Measurements from ENCODE around the gene TM4SF18.

Gene TM4SF18

DNA sequence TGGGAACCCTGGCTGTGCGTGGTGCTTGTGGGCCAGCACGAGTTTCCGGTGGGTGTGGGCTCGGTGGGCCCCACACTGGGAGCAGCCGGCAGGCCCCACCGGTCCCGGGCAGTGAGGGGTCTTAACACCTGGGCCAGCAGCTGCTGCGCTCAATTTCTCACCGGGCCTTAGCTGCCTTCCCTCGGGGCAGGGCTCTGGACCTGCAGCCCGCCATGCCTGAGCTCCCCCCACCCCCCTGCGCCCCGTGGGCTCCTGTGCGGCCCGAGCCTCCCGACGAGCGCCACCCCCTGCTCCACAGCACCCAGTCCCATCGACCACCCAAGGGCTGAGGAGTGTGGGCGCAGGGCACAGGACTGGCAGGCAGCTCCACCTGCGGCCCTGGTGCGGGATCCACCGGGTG, 49.4 kb downstream of the TM4SF18 start:
- DNase-seq (ENCODE audit: low read depth) = no peak

- no peak for DNase-seq (ENCODE audit: low read depth)
These were observed 50.0 kb downstream of the TM4SF18 start for GRCh38 chr3:149283401-149283800.

DNA sequence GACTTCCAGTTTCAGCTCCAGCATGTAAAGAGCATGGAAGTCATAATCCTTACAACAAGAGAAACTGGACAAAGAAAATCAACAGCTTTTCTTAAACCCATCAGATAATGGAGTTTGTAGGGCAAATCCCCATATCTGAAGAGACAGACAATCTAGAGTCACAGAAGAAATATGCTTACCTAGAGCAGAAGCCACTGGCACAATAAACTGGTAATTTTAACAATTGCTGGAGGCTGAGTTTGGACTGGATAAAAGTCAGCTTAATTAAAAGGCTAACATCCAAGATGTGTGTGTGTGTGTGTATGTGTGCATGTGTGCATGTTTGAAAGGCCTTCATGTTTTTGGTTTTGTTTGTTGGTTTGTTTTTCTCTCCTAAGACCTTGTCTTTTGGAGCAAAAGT, 50.6 kb downstream of the TM4SF18 start:
- DNase-seq (ENCODE audit: low read depth) = no peak

GRCh38 chr3:149282322-149282721, 51.1 kb downstream of the TM4SF18 start:
- no peak for DNase-seq (ENCODE audit: low read depth)

DNA sequence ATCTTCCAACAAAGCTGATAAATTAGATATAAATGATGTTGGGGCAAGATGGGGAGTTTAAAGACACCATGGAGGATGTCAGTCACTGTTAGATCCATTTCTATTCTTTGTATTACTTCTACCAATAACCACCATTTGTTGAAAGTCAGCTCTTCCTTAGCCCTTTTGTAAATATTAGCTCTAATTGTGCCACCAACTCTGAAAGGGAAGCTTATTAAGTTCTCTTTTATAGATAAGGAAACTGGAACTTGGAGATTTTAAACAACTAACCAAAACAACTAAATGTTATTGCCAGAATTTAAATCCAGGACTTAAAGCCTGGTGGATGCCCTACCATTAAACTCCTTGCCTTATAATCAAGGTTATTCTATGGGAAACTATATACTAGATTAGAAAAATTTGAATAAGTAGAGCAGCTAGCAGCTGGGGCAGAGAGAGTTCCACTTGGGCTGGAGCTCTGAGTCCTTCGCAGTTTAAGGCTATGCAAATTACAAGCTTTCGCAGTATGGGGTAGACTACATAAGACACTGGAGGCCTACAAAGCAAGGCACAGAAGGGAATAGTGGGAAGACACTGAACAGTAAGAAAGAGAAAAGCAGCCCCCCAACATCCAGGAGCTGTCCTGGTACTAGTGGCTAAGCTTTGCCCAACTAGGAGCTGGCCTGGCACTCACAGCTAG, 52.6 kb downstream of the TM4SF18 start:
- no peak for DNase-seq (ENCODE audit: low read depth)

DNA sequence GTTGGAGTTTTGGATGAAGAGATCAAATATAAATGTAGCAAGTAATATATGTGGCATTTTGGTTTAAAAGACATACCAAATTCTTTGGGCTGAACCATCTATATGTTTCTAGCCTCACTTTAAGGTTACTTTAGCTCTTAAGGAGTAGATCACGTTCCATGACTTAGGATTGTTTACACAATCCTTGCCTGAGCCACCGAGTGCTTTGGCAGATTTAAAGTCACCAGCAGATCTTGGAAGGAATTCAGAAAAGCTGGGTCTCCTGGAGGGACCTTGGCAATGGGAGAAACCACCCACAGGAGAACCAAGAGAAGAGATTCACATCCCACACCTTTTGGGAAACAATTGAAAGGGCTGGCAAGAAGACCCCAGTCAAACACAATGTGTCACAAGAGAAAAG, 54.5 kb downstream of the TM4SF18 start:
- no peak for DNase-seq (ENCODE audit: low read depth)

DNA sequence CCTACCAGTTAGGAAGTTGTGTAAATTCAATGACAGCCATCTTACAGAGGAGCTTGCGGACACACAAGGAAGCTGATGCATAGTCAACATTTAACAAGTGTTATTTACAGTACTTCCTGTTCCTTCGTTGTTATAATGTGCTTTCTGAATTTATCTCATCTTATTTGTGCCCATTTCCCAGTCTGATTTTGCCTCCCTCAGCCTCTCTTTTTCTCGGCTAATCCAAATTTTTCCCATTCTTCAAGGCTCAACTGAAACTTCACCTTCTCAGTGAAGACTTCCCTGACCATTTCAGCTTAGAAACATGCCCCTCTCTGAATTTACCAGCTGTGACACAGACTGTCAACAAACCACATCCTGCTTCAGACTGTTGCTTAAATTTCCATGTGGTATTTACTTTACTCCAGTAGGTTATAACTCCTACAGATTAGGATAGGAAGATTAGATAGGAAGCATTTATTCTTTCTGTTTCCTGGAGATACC, 56.1 kb downstream of the TM4SF18 start:
- peak; percentile 58 for DNase-seq (ENCODE audit: low read depth)

DNA sequence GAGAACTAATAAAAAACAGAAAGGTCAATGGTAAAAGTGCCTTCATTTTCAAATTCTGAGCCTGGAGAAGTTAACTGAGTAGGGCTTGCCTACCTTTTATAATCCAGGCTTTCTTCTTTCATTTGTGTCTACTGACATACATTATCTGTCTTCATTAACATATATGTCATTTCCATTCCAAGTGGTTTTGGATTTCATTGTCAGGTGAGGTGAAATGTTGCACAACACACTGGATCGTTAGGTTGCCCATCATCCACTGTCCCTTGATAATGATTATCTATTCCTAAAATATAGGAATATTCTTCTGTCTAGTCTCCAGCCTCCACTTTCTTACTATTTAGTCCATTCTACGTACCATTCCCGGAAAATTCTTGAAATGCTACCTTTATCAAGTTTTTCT, 56.8 kb downstream of the TM4SF18 start:
- no peak for DNase-seq (ENCODE audit: low read depth)

DNA sequence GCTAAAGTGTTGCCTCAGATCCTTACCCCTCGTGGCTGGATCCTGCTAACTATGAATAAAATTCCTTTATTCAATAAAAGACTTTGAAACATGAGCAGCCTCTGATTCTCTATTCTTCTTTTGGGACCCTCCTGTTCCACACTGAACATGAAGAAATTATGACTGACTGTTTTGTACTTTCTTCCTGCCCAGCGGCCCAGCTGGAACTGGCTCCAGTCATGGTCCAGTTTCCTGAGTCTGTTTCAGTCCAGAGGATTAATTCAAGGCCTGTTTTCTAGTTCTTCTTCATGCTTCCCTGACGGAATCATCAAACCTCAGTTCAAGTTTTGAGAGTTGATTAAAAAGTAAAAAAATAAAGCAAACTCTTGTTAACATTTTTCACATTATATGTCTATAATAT, 59.2 kb downstream of the TM4SF18 start:
- no peak for DNase-seq (ENCODE audit: low read depth)

DNA sequence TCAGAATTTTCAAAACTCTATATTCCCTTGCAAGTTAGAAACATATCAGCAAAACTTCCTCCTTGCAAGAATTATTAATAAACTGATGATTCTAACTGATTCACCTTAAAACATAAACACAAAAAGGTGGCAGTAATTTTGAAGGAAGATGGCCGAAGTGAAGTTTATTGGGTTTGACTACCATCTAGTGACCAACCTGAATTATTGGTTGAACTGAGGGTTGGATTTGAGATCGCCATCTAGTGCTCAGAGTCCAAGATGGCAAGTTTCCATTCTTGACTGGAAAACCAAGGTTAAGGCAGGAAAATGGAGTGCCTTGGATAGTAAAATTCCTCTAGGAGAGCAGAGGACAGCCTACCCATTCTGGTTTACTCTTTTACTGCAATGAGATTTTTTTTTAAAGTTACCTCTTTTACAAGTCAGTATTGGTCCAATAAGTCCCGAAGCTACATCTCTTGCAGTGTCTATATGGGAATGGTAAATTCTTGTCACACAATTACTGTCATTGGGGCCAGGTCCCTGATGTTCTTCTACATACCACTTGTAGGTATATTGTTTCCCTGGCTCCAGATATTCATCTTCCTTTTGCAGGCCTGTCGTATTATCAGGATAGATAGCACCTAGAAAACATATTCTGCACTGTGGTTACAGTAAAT, 60.2 kb downstream of the TM4SF18 start:
- DNase-seq (ENCODE audit: low read depth) = peak; percentile 56

DNA sequence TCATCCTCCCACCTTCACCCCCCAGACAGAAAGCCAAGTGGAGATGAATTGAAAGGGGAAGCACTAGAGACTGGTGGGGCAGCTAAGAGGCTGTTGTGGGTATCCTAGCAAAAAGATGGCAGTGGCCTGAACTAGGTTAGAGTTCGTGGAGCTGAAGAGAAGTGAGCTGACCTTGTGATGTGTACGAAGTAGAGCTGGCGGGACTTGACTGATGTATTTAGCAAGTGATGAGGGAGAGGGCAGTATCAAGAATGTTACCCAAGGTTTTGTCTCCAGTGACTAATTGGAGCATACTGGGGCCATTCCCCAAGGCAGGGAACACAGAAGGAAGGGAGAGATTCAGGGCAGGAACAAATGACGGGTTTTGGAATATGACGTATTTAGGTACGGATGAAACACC, 61.8 kb downstream of the TM4SF18 start:
- no peak for DNase-seq (ENCODE audit: low read depth)

DNA sequence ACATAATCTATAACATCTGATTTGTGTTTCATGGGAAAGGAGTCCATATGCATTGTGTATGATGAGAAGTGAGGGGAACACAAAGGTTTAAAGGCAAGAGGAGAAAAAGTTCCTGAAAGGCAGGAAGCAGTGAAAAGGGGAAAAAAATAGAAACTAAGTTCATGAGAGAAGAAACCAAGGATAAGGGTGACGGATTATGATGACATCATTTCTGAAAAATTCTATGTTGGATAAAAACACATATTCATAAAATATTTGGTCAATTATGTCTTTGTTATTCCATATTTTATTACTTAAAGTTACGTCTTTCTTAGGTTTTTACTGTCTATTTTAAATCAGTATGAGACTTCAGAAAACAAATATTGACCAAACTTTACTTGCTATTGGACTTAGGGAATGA, 63.3 kb downstream of the TM4SF18 start:
- DNase-seq (ENCODE audit: low read depth) = no peak

DNA sequence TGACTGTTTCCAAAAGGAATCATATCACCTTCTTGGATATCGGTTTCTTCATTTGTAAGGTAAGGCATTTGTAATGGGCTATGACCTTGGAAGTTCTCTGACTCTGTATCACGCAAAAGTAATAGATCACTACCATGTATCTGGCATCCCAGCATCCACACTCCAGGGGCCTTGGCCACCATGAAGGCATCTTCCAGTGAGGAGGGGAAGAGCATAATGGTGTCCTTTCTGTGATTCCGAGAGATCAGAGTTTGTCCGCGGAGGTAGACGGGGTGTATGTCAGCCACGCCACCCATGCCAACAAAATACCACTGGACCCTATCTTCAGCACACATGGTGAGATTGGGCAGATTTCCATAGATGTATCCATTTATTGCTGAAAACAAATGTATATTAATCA, 63.7 kb downstream of the TM4SF18 start:
- DNase-seq (ENCODE audit: low read depth) = no peak
